Stimulated activated CD4-positive, alpha-beta T cell treated with anti-CD3 and anti-CD28 coated beads, Interleukin-2, amount 100 ng/mL, for 24 hours (primary cell): ENCODE results near the gene THSD7B.

Source experiments
- DNase-seq, 2 donors: peaks; one replicate each; pipeline ENCODE4 v3.0.0-alpha.2; 2020

The THSD7B gene

GRCh38 chr2:137202318-137202717, 437.0 kb downstream of the THSD7B start:
- DNase-seq: no peak

- DNase-seq: no peak
These were observed 440.0 kb downstream of the THSD7B start for GRCh38 chr2:137205324-137205723.

GRCh38 chr2:137206069-137206468, 440.7 kb downstream of the THSD7B start:
- no peak for DNase-seq

GRCh38 chr2:137207030-137207429, 441.7 kb downstream of the THSD7B start:
- DNase-seq: no peak

- DNase-seq: no peak
These were observed 443.1 kb downstream of the THSD7B start for GRCh38 chr2:137208431-137208891.

- no peak for DNase-seq
These were observed 444.7 kb downstream of the THSD7B start for GRCh38 chr2:137210039-137210438.

- no peak for DNase-seq
These were observed 446.4 kb downstream of the THSD7B start for GRCh38 chr2:137211761-137212160.

GRCh38 chr2:137220438-137220993, 455.2 kb downstream of the THSD7B start:
- no peak for DNase-seq

- no peak for DNase-seq
These were observed 456.6 kb downstream of the THSD7B start for GRCh38 chr2:137221797-137222492.

GRCh38 chr2:137223722-137224121, 458.4 kb downstream of the THSD7B start:
- DNase-seq: no peak

GRCh38 chr2:137228566-137228965, 463.2 kb downstream of the THSD7B start:
- DNase-seq: no peak

- no peak for DNase-seq
These were observed 464.5 kb downstream of the THSD7B start for GRCh38 chr2:137229834-137230233.

GRCh38 chr2:137231628-137232027, 466.3 kb downstream of the THSD7B start:
- no peak for DNase-seq

GRCh38 chr2:137232076-137232475, 466.7 kb downstream of the THSD7B start:
- no peak for DNase-seq

GRCh38 chr2:137233091-137233490, 467.7 kb downstream of the THSD7B start:
- DNase-seq: no peak

GRCh38 chr2:137237055-137237454, 471.7 kb downstream of the THSD7B start:
- no peak for DNase-seq

GRCh38 chr2:137238065-137238464, 472.7 kb downstream of the THSD7B start:
- no peak for DNase-seq

GRCh38 chr2:137249463-137250130, 484.3 kb downstream of the THSD7B start:
- DNase-seq: no peak

GRCh38 chr2:137250401-137250800, 485.1 kb downstream of the THSD7B start:
- no peak for DNase-seq

GRCh38 chr2:137251045-137251444, 485.7 kb downstream of the THSD7B start:
- no peak for DNase-seq

- DNase-seq: no peak
These were observed 487.6 kb downstream of the THSD7B start for GRCh38 chr2:137252934-137253333.

GRCh38 chr2:137254052-137254451, 488.7 kb downstream of the THSD7B start:
- DNase-seq: no peak

GRCh38 chr2:137255345-137255744, 490.0 kb downstream of the THSD7B start:
- DNase-seq: no peak

GRCh38 chr2:137255990-137256389, 490.6 kb downstream of the THSD7B start:
- DNase-seq: no peak
